ENCODE measurements around the gene CORO6.

DNA sequence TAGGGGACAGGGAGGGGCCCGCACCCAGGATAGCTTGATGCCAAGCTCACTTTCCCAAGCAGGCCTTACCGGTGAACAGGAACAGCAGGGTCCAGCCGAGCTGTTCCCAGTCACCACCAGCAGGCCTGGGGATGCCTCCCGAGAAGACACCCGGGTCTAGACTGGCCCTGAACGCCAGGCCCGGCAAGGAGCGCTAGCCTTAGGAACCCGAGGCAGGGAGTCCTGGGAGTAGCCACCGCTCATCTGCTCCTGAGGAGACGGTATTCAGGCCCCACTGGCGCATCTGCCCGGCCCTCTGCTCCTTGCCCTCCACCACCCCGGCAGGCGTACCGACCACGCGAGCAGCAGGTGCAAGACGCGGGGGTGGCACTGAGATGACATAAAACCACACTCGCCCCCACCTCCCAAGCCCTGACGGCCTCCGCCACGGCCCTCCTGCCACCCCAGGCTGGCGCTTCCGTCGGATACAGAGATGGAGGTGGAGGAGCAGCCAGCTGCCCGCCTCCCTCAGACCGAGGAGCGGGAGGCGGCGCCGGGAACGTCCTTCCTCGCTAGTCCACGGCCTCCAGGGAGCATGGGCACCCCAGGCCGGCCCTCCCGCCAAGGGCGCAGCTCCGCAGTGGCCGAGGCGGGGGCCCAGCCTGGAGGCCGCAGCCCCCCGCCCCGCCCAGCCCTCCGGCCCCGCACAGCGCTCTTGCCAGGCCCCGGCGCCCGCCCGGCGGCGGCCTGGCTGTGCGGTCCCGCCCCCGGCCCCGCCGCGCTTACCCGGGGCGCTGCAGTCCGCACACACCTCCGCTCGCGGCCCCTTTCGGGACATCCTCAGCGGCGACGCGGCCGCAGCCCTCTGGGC, 33.9 kb downstream of the CORO6 start:
- TF ChIP-seq, protein P1, sequence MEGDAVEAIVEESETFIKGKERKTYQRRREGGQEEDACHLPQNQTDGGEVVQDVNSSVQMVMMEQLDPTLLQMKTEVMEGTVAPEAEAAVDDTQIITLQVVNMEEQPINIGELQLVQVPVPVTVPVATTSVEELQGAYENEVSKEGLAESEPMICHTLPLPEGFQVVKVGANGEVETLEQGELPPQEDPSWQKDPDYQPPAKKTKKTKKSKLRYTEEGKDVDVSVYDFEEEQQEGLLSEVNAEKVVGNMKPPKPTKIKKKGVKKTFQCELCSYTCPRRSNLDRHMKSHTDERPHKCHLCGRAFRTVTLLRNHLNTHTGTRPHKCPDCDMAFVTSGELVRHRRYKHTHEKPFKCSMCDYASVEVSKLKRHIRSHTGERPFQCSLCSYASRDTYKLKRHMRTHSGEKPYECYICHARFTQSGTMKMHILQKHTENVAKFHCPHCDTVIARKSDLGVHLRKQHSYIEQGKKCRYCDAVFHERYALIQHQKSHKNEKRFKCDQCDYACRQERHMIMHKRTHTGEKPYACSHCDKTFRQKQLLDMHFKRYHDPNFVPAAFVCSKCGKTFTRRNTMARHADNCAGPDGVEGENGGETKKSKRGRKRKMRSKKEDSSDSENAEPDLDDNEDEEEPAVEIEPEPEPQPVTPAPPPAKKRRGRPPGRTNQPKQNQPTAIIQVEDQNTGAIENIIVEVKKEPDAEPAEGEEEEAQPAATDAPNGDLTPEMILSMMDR (IDR thresholded peaks at IDR 0.05), result no peak
- TF ChIP-seq HEYL (CRISPR knock-in tag; IDR thresholded peaks at IDR 0.05) (no peak), MYC (IDR thresholded peaks at IDR 0.05; ENCODE audit: borderline replicate concordance, low read length) (no peak), PHF8 (IDR thresholded peaks at IDR 0.05; ENCODE audit: borderline replicate concordance, low read depth) (no peak), JUN (IDR thresholded peaks at IDR 0.05) (no peak), SREBF2 (IDR thresholded peaks at IDR 0.05) (no peak), EP300 (IDR thresholded peaks at IDR 0.05) (no peak), POLR2AphosphoS2 (conservative IDR thresholded peaks at IDR 0.05; ENCODE audit: low read length) (no peak), CHD4 (IDR thresholded peaks at IDR 0.05; ENCODE audit: borderline replicate concordance) (no peak), CHD2 (IDR thresholded peaks at IDR 0.05; ENCODE audit: low read length, partially characterized antibody) (no peak), KDM1A (IDR thresholded peaks at IDR 0.05; ENCODE audit: low read depth) (no peak), HDAC2 (IDR thresholded peaks at IDR 0.05) (no peak)
- TF ChIP-seq, protein P2, sequence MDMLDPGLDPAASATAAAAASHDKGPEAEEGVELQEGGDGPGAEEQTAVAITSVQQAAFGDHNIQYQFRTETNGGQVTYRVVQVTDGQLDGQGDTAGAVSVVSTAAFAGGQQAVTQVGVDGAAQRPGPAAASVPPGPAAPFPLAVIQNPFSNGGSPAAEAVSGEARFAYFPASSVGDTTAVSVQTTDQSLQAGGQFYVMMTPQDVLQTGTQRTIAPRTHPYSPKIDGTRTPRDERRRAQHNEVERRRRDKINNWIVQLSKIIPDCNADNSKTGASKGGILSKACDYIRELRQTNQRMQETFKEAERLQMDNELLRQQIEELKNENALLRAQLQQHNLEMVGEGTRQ (IDR thresholded peaks at IDR 0.05), result no peak
- TF ChIP-seq, protein P3, sequence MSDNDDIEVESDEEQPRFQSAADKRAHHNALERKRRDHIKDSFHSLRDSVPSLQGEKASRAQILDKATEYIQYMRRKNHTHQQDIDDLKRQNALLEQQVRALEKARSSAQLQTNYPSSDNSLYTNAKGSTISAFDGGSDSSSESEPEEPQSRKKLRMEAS (IDR thresholded peaks at IDR 0.05), result peak; percentile 45

Data from A549 (cell line).